ENCODE measurements around the gene POLG2.

DNA sequence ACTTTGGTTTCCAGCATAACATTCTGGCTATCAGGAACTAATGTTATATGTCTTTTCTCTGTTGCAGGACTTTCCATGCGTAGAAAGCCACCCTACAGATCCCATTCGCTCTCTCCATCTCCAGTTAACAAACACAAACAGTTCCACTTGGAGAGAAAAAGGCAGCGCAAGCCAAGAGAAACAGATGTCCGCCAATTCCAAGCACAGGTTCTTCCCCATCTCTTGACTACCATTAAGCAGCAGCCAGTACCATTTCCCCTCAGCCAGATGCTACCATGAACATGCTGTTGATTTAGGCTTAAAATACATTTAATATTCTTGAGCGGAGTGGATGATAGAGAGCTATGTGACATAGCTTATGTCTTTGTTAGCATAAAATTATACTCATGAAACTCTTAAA is 32.4 kb upstream of the POLG2 start:
- TF ChIP-seq, protein P1, sequence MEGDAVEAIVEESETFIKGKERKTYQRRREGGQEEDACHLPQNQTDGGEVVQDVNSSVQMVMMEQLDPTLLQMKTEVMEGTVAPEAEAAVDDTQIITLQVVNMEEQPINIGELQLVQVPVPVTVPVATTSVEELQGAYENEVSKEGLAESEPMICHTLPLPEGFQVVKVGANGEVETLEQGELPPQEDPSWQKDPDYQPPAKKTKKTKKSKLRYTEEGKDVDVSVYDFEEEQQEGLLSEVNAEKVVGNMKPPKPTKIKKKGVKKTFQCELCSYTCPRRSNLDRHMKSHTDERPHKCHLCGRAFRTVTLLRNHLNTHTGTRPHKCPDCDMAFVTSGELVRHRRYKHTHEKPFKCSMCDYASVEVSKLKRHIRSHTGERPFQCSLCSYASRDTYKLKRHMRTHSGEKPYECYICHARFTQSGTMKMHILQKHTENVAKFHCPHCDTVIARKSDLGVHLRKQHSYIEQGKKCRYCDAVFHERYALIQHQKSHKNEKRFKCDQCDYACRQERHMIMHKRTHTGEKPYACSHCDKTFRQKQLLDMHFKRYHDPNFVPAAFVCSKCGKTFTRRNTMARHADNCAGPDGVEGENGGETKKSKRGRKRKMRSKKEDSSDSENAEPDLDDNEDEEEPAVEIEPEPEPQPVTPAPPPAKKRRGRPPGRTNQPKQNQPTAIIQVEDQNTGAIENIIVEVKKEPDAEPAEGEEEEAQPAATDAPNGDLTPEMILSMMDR (IDR thresholded peaks at IDR 0.05) = no peak
- TF ChIP-seq POLR2A (IDR thresholded peaks at IDR 0.05; ENCODE audit: low read depth) (no peak), EP300 (IDR thresholded peaks at IDR 0.05) (no peak), POLR2AphosphoS5 (IDR thresholded peaks at IDR 0.05) (no peak)
